ENCODE measurements around the gene OR10K2.
"Not testable (repeated sequence)": the region's sequence is repeated elsewhere in the genome, so short reads cannot be mapped to it uniquely, and the experiment has no call there.

OR10K2 gene

GRCh38 chr1:158445376-158445775, 19.3 kb upstream of the OR10K2 start:
- H3K4me3 ChIP-seq (replicated peaks in 1 of 2; ENCODE audit: low read depth in 2 of 2, low read length in 2 of 2) = no peak overlapping the region
- no peak for DNase-seq (ENCODE audit: low read depth in 2 of 2)
- TF ChIP-seq, protein P1, sequence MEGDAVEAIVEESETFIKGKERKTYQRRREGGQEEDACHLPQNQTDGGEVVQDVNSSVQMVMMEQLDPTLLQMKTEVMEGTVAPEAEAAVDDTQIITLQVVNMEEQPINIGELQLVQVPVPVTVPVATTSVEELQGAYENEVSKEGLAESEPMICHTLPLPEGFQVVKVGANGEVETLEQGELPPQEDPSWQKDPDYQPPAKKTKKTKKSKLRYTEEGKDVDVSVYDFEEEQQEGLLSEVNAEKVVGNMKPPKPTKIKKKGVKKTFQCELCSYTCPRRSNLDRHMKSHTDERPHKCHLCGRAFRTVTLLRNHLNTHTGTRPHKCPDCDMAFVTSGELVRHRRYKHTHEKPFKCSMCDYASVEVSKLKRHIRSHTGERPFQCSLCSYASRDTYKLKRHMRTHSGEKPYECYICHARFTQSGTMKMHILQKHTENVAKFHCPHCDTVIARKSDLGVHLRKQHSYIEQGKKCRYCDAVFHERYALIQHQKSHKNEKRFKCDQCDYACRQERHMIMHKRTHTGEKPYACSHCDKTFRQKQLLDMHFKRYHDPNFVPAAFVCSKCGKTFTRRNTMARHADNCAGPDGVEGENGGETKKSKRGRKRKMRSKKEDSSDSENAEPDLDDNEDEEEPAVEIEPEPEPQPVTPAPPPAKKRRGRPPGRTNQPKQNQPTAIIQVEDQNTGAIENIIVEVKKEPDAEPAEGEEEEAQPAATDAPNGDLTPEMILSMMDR (IDR thresholded peaks at IDR 0.05; ENCODE audit: low read depth, low read length) = no peak

- no peak for DNase-seq (ENCODE audit: low read depth in 2 of 2)
- TF ChIP-seq, protein P1 (IDR thresholded peaks at IDR 0.05; ENCODE audit: low read depth, low read length) = no peak
- H3K4me3 ChIP-seq (replicated peaks in 1 of 2; ENCODE audit: low read depth in 2 of 2, low read length in 2 of 2) = no peak overlapping the region
These were observed 8.7 kb upstream of the OR10K2 start for GRCh38 chr1:158434741-158435140.

GRCh38 chr1:158430163-158430562, 4.1 kb upstream of the OR10K2 start:
- not testable (repeated sequence) for H3K4me3 ChIP-seq (replicated peaks in 1 of 2; ENCODE audit: low read depth in 2 of 2, low read length in 2 of 2); DNase-seq (ENCODE audit: low read depth in 2 of 2)

- TF ChIP-seq, protein P1 (IDR thresholded peaks at IDR 0.05; ENCODE audit: low read depth, low read length) = no peak
- H3K4me3 ChIP-seq (replicated peaks in 1 of 2; ENCODE audit: low read depth in 2 of 2, low read length in 2 of 2) = no peak overlapping the region
- DNase-seq (ENCODE audit: low read depth in 2 of 2) = no peak
These were observed 1.0 kb downstream of the OR10K2 start for GRCh38 chr1:158425027-158425426.

DNA sequence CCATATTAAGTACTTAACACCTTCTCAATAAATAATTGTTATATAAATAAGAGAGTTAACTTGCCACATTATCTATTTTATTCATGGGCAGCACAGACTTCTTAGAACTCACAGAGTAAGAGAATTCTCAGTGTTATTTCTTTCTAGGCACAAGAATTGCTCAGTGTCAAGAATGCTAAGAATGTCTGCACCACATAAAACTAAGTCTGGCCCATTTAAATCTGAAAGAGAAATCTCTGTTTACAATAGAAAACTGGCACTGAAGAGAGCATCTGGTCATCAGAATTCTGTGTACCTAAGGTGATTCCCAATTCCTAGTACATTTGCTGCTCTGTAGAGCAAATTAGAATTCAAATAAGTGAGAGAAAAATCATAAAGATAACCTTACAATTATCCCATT, 3.8 kb downstream of the OR10K2 start:
- DNase-seq (ENCODE audit: low read depth in 2 of 2) = no peak

GRCh38 chr1:158417586-158417985, 8.5 kb downstream of the OR10K2 start:
- no peak for DNase-seq (ENCODE audit: low read depth in 2 of 2)
- no peak overlapping the region for H3K4me3 ChIP-seq (replicated peaks in 1 of 2; ENCODE audit: low read depth in 2 of 2, low read length in 2 of 2)
- TF ChIP-seq, protein P1 (IDR thresholded peaks at IDR 0.05; ENCODE audit: low read depth, low read length) = no peak

More for the DNA sequence above, 3.8 kb downstream of the OR10K2 start:
- H3K4me3 ChIP-seq (replicated peaks in 1 of 2; ENCODE audit: low read depth in 2 of 2, low read length in 2 of 2) = no peak overlapping the region
- TF ChIP-seq, protein P1 (IDR thresholded peaks at IDR 0.05; ENCODE audit: low read depth, low read length) = no peak

GRCh38 chr1:158414651-158415345, 11.2 kb downstream of the OR10K2 start:
- no peak overlapping the region for H3K4me3 ChIP-seq (replicated peaks in 1 of 2; ENCODE audit: low read depth in 2 of 2, low read length in 2 of 2)
- no peak for DNase-seq (ENCODE audit: low read depth in 2 of 2)
- TF ChIP-seq, protein P1 (IDR thresholded peaks at IDR 0.05; ENCODE audit: low read depth, low read length) = no peak

Measured in cardiac fibroblast (primary cell).